ENCODE results near the gene ZBTB21. TPM values are rescaled to one million over a fixed set of nuclear protein-coding genes. Genes with fewer than 3 reads are reported as not detected.

Gene ZBTB21
- total RNA-seq, 1 experiment from 2014 or later, result 18.1 TPM

- Histone ChIP-seq H3K4me2 (ENCODE audit: insufficient read depth, insufficient read length, low read length) (no peak overlapping the region), H3K27ac (ENCODE audit: insufficient read length, low read depth, low read length) (no peak overlapping the region), H3K4me1 (ENCODE audit: insufficient read depth, low read length) (no peaks in the 10 kb centered on the region), H3K9me3 (ENCODE audit: control insufficient read depth, low read depth, low read length) (no peaks in the 10 kb centered on the region), H2BK15ac (ENCODE audit: low read depth, low read length) (no peak overlapping the region), H4K91ac (ENCODE audit: insufficient read length, low read depth, low read length) (no peak overlapping the region), H4K8ac (replicated peaks; ENCODE audit: insufficient read length, low read depth, low read length) (no peak overlapping the region), H3K27me3 (ENCODE audit: insufficient read depth, low read length) (no peaks in the 10 kb centered on the region), H3K79me1 (ENCODE audit: insufficient read depth, low read depth, low read length, poor library complexity, severe bottlenecking) (no peaks in the 10 kb centered on the region), H3K23ac (ENCODE audit: insufficient read length, low read depth, low read length) (no peak overlapping the region), H2BK20ac (ENCODE audit: low read depth, low read length, poor library complexity, severe bottlenecking) (no peak overlapping the region), H3K79me2 (ENCODE audit: insufficient read depth, low read length) (no peaks in the 10 kb centered on the region), H3K9ac (ENCODE audit: extremely low read depth, insufficient read length, low read length) (no peak overlapping the region), H4K5ac (ENCODE audit: insufficient read length, low read depth, low read length) (no peak overlapping the region), H2BK12ac (ENCODE audit: insufficient read length, low read depth, low read length) (no peak overlapping the region), H3K56ac (ENCODE audit: insufficient read length, low read depth, low read length) (no peak overlapping the region), H3K18ac (ENCODE audit: insufficient read length, low read depth, low read length) (no peak overlapping the region), H2AFZ (ENCODE audit: low read length) (no peak overlapping the region), H2AK5ac (ENCODE audit: insufficient read length, low read length) (no peak overlapping the region), H2BK120ac (ENCODE audit: low read depth, low read length, poor library complexity, severe bottlenecking) (no peak overlapping the region), H3T11ph (ENCODE audit: low read length) (no peak overlapping the region), H4K20me1 (ENCODE audit: control insufficient read depth, insufficient read depth, insufficient read length) (no peaks in the 10 kb centered on the region), H3K23me2 (ENCODE audit: insufficient read length, low read depth, low read length, poor library complexity, severe bottlenecking) (no peaks in the 10 kb centered on the region), H2BK5ac (ENCODE audit: insufficient read length, low read length) (no peak overlapping the region), H3K4ac (ENCODE audit: low read depth, low read length) (no peak overlapping the region), H3K14ac (ENCODE audit: insufficient read depth, low read length) (no peak overlapping the region)
- H3K9me3 Mint-ChIP-seq, result peaks cover 4 to 9% of the 10 kb centered on the region in 2 experiments; a peak in 3 of 5 replicates
- H3K27ac Mint-ChIP-seq, result no peak overlapping the region
- H3K36me3 Mint-ChIP-seq (ENCODE audit: insufficient read depth in 1 of 3, low read depth in 3 of 3), result peaks cover 2 to 4% (median 3%) of the 10 kb centered on the region in 3 experiments; a peak in 2 of 7 replicates
- no peak for DNase-seq
- TF ChIP-seq CTCF (conservative IDR thresholded peaks at IDR 0.05), result no peak
- WGBS (ENCODE audit: extremely low coverage, insufficient read length, low lambda C conversion rate), result no CpG with 5 or more reads among the region's 10 CpGs
- H3K27me3 Mint-ChIP-seq (ENCODE audit: low read depth), result peaks cover 4% of the 10 kb centered on the region; the same call in 1 of the 2 replicates
- H3K4me3 Mint-ChIP-seq, result no peak overlapping the region
- no peaks in the 10 kb centered on the region for H3K4me1 Mint-ChIP-seq
Observed at GRCh38 chr21:42048870-42049577, 38.9 kb upstream of the ZBTB21 start.
